Activated CD8-positive, alpha-beta memory T cell treated with anti-CD3 and anti-CD28 coated beads, Interleukin-2, amount 50 U/mL, for 1 hour (primary cell): Measurements from ENCODE around the gene C14orf180.

ENCODE experiments used
- DNase-seq: peaks from one replicate; pipeline ENCODE4 v3.0.0-alpha.2; 2020; ENCODE audit errors: extremely low read depth

C14orf180 gene

DNA sequence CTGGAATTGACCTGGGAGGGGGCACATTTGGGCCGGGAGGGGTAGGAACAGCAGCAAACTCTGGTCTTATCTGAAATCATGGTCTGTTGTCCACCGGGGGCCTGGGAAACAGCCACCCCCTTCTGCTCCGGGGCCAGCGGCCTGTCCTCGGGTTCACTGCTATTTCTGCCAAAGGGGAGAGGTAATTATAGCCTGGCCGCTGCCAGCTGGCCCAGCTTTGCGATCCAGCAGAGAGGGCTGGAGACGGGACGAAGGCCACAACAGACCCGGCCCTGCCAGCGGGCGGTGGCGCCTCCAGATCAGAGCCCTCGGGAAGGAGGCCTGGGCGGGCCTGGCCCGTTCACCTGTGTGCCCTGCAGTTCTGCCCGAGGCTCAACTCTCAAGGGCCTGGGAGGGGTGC, at the start of gene C14orf180:
TSS of gene C14orf180 (plus strand) at position 258 of the 400 bp plus-strand sequence. CDS start 6,667 bp downstream, outside the sequence.
- no peak for DNase-seq

DNA sequence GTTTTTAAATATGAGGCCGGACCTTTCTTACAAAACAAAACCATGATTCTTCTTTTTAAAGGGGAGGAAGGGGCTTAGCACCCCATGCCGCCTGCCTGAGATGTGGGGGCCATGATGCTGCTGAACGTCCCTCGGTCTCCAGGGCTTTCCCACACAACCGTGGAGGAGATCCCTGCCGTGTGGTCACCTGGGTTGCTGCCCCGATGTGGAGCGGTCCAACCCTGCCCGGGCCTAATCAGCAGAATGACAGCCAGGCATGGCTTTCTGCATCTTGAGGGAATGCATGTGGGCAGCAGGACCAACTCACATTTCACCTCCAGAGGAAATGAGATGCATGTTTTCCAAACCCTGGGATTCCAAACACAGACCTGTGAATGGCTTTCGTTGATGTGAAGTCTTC, 48.9 kb upstream of the C14orf180 start:
- no peak for DNase-seq

DNA sequence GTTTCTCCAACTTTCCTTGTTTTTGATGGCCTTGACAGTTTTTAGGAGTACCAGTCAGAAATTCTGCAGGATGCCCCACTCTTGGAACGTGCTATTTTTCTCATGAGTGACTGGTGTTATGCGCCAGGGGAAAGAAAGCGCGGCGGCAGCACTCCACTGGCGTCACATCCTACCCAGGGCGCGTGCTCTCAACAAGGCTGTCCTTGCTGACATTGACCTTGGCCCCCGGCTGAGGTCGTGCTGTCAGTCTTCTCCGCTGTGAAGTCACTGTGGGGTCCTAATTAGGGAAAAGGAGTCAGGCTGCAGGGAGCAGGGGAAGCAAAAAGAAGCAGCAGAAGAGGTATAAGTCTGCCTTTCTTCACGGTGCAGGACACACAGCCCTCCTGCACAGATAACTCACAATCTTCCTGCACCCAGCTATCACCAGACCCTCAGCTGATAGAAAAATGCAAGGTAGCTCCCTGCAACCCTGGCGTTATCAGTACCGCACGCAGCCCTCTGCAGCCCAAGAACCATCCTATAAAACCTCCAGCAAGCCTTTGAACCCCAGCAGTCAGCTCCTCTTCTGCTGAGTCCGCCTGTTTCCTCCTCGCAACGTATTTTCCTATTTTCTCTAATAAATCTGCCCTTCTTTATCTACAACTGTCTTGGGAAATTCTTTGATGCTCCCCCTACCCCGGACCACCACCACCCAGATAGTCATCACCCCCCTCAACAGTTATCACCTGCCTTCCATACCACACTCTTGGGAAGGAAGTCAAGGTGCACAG, 48.0 kb upstream of the C14orf180 start:
- DNase-seq: no peak

DNA sequence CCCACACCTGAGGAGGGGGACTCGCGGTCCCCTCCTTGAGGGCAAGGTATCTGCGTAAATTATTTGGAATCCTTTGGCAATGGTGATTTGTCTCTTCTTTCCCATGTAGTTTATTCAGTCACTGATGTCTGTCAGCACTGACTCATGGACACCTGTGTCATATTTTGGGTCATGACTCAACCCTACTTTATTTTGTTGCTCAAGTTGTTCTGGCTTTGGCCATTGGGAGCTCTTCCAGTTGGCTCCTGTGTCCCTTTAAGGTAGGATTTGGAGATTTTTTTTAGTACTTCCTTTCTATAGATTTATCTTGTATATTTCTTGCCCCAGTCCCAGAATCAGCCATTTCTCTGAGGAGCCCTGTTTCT, 47.4 kb upstream of the C14orf180 start:
- DNase-seq: no peak

DNA sequence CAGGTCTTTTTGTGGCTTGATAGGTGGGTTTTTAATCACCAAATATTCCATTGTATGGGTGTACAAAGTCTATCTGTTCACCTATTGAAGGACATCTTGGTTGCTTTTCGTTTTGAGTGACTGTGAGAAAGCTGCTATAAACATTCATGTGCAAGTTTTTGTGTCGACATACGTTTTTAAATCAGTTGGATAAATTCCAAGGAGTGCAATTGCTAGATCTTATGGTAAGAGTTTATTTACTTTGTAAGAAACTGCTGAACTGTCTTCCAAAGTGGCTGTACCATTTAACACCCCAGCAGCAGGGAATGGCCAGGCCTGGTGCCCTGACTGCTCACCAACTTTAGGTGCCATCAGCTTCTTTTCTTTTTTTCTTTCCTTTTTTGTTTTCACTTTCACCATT, 45.5 kb upstream of the C14orf180 start:
- DNase-seq: no peak

DNA sequence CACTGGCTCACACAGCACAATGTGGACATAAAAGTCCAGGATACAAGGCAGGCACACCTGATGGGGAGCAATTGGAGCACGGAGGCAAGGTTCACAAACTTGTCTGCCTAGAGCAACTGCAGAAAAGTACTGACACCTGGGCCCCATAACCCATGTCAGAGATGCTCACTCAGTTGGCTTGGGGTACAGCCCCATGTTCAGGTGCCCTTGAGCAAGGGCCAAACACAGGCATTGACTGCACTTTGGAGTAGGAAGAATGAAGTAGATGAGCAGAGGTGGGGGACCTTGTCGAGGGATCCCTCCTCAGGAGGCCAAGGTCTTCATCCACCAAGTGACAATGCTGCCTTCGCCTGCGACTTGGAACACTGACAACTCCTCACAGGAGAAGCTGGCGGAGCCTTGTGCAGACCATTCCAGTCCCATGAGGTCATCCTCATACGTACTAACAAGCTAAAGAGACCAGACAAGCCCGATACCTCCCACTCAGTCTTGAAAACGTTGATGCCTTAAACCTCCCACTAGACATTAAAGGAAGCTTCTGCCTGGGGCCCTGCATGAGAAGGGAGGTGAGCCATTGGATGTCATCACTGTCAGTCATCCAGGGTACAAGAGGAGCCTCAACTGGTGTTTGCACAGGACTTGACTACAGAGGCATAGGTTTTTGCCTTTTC, 42.5 kb upstream of the C14orf180 start:
- DNase-seq: no peak

DNA sequence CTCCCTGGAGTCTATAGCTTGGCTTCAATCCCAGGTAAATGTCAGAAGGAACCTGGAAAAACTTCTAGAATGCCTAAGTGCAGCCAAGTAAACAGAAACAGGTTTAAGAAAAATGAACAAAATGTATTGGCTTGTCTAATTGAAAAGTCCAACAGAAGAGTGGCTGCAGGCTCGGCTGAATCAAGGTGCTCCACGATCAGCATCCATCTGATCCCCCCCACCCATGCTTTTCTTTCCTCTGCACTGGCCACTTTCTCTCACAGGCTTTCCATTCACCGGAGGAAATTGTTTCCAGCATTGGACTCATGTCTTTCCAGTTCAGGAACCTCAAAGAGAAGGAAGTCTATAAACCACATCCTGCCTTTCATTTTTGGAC, 42.0 kb upstream of the C14orf180 start:
- DNase-seq: no peak

DNA sequence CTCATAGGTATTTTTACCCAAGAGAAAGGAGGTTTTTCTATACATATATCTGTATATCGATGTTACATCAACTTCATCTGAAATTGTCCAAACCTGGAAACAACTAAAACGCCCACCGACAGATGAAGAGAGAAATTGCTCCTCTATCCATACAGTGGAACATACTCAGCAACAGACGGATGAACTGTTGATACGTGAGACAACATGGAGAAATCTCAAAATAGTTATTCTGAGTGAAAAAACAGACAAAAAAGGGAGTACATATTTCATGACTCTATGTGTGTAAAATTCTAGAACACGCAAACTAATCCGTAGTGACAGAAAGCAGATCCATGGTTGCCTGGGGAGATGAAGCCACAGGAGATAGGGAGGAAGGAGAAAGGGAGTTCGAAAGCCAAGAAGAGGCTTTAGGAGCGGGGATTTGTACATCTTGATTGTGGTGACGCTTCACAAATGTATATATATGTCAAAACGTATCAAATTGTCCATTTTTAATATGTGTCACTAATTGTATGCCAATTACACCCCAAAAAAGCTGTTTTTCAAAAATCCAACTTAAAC, 37.6 kb upstream of the C14orf180 start:
- no peak for DNase-seq

DNA sequence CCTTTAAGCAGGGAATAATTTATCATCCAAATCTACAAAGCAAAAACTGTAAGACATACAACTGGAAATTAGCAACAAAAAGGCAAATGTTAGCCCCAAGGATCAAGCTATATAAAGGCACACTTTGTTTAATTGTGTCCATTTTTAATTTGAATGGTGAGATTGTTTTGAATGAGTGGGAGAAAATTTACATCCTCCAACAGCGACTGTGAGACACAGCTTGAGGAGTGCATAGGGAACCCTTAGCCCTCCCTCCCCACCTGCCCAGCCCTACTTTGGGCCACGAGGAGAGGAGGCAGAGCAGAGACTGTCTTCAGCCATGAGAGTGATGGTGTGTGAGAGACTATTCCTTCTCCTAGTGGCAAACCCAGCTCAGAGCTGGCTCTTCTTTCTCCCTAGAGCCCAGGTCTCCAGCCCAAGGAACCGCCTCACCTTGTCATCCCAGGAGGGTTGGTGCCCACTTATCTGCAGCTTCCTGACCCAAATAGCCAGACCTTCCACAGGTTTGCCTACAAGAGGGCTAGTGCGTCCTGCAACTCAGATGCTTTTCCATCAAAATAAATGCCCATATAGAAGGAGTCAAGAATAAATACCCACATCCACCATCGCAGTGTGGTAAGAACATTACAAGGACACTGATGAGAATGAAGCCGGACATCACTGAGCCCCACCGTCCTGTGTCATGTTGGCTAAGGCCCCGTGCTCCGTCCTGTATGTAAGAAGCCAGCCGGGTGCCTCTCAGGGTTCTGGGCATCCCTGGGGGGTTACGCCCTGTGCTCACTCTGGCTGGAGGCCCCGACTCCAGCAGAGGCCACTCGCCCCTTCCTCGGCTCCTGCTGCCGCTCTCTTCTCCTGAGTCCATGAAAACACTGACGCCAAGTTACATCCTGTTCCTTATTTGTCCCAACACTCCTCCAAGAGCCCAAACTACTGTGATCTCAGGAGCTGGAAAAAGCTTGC, 36.4 kb upstream of the C14orf180 start:
- no peak for DNase-seq

DNA sequence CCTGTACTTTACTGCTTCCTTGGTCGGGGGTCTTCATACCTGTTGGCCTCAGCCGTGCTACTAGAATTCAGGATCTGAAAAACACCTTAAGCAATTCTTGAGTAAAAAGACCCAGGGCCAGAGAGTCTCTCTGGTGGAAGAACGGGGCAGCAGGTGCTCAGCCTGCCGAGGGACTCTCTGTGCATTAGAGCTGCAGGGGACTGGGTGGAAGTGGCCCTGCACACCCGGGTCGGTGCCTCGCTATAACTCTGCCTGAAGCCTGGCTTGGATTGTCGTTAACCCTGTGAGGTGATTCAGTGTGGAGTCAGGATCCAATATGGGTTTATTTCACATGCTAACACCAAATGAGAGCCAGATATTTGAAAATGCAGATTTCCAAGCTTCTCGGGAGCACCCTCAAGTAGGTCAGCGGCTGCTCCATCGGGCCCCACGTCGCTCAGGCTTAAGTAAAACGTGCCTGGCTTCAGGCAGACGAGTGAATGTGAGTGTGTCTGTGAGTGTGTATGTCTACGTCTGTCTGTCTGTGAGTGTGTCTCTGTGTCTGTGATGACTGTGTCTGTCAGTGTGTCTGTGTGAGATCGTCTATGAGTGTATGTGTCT, 35.1 kb upstream of the C14orf180 start:
- DNase-seq: no peak

DNA sequence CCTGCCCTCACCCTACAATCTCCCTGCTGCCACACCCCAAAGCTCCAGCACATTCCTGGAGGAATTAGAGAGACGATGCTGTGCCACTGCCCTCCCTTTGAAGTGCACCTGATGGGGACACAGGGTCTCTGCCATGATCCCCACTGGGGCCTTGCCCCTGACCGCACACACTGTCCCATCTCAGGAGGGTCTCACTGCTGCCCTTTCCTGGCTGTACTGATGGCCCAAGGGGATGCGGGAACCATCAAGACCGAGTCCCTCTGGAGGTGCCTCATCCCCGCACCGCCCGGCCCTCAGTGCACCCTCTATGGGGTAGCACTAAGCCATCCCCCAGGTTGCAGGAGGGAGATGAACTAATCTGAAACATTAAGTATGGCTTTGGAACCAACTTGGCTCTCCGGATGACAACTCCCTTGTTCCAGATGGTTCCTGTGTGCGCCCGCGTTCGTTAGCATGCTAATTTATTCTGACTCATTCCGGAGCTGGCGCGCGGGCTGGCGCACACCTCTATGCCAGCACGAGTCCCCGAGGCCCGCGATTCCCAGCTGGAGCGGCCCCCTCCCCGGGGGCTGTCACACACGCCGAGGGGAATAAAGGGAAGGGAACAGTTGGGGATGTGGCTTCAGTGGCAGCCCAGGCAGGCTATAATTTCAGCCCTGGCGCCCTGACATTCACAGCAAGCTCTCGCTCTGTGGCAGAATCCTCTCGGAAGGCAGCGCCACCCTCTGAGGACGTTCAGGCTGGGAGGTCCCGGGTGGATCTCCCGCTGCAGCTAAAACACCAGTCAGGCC, 34.2 kb upstream of the C14orf180 start:
- no peak for DNase-seq

DNA sequence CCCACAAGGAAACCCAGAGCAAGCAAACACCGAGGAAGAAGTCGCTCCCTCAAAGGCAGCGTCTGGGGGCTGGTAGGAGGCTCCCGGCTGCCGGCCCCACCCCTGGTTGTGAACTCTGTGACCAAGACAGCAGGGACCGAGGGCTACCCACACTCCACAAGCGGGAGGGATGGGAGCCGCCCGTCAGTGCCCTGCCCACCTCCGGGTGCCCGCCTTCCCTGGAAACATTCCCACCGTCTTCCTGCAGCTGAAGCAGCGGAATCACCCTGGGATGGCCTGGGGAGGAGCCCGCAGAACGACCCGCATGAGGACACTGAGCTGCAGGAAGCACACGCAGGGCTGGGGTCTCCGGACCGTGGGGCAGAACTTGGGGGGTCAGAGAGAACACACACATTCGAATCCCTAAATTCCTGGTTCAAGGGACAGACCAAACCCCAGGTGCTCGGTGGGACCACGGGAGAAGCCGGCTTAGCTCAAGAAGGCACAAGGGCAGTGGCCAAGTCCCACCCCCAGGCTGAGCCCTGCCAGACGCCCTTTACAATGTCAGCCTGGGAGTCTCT, 33.5 kb upstream of the C14orf180 start:
- no peak for DNase-seq

DNA sequence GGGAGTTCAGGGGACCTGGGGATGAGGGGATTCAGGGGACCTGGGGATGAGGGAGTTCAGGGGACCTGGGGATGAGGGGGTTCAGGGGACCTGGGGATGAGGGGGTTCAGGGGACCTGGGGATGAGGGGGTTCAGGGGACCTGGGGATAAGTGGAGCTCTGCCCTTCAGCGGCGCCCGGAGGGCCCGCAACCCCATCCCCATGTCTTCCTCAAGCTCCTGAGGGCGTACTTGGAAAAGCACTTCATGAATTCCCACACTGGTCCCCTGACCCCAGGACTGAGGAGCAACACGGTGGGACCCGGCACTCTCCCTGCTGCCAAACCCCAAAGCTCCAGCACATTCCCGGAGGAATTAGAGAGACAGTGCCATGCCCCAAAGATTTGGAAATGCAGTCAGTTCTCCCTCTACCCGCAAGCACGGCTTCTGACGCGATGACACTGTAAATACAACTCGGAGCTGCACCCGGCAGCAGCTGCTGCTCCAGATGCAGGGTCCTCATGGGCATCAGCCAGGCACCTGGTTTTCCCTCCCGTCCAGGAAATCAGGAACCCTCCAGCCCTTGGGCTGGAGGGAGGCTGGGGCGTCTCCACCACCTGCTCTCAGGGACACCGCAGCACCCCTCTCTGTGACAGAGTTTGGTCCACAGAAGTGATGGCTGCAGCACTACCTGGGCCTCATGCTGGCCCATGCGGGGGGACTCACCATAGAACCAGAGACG, 32.8 kb upstream of the C14orf180 start:
- no peak for DNase-seq

DNA sequence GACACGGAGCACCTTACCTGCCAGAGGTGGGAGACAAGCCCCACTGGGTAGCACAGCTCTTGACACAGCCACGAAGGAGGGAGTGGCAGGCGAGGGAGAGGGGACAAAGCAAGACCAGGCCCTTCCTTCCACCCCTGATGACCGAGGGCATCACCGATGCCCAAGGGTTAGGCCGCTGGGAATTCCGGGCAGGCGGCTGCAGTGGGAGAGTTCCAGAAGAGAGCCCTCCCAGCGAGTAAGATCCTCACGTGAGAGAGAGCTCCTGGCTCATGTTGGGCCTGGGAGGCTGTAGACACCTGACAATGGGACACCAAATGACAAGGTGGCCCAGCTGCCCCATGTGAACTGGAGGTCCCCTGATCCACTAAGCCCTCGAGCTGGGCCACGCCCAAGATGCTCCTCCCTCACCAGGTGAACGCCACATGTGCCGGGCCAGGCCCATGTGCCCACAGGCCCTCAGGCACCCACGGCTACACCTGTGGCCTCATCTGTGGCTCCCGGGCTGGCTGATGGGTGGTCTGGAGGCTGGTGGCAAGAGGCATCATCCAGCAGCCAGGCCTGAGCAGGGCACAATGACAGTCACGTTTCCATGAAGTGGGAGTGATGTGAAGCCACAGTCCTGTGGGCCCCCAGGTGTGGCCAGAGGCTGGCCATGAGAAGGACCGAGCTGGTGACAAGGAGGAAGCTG, 32.1 kb upstream of the C14orf180 start:
- no peak for DNase-seq

DNA sequence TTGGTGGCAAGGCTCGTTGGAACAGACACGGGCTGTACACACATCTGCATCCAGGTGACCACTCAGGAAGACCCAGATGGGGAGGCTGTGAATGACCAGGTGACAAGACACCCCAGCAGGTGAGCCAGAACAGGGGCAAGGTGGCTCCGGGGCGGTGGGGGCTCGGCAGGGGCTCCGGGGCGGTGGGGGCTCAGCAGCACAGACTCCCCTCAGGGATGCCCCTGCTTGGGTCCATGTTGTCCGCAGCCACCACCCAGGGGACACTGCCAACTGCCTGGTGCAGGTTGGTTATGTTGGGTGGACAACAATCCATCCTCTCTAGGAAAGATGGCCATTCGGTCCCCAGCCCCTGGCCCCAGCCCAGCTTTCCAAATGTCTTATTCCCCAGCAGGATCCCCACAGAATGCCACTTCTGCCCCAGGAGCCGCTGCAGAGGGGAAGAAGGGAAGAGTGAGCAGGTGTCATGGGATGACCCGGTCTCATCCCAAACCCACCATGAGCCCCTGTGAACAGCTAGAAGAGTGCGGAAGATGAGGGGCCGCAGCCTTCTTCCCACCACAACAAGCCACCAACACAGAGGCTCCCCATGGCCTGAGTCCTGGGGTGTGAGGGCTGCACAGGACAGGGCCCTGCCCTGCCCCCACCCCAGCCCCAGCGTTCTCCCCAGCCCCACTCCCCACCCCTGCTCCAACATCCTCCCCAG, 31.4 kb upstream of the C14orf180 start:
- no peak for DNase-seq

DNA sequence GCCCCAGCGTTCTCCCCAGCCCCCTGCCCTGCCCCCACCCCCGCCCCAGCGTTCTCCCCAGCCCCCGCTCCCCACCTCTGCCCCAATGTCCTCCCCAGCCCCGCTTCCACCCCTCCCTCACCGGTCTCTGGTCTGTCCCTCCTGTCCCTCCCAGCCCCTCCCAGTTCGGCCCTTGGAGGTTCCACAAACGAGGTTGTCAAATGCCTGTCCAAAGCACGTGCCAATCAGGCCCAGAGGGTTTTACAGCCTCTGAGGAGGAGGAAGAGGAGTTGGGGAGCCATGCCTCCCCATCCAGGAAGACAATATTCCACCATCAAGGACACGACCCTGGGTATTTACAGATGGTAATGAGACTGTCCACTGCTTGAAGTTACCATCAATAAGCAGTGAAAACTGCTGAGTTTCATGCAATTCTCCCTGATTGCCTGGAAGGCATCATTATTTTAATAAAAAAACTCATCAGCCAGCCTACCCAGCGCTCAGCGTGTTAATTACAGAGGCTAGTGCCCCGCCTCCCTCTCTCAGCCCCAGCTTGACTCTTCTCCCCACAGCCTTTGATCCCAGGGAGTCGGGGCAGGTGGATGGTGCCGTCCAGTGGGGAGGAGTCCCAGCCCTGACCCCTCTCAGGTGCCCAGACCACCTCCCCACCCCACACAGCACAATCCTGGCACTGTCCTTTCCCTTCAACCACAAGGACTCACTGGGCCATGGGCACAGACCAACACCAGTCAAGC, 30.6 kb upstream of the C14orf180 start:
- DNase-seq: no peak

DNA sequence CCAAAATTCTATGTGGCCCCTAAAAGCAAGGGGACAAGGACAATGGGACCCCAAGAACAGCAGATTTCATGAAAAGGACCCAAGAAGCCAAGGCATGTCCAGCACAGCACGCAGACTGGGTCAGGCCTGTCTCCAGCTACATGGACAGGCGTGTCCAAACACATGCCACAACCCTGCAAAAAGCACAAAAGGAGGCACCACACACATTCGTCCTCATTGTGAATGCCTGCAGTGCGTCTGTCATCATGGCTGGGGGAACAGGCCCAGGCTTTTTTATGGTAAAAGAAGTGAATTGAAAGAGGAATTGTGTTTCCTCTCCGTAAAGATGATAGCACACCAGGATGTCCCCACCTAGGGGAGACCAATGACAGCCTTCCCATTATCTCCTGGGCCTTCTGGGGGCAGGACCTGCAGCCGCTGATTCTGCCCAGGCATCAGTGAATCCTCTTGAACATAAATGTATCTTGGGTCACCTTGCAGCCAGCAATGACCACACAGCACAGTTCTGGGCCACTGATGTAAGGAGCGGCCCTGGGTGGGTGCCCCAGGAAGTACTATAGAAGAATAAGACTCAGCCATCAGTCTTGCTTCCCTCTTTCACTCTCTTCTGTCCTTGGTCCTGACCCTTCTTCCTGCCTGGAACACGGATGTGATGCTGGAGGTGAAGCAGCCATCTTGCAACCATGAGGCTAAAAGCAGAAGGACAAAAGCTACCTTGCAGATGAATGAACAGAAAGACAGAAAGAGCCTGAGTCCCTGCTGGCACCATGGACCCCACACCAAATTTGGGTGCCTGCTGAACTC, 29.8 kb upstream of the C14orf180 start:
- no peak for DNase-seq
